GM12865 (cell line): ENCODE data around the gene ADGRV1.
"Not testable (repeated sequence)": the region's sequence is repeated elsewhere in the genome, so short reads cannot be mapped to it uniquely, and the experiment has no call there.

Experiments used
- DNase-seq: peaks from one replicate; pipeline ENCODE4 v3.0.0; 2010; ENCODE audit warnings: low read depth
- H3K4me3 ChIP-seq: 2 replicates; pipeline ENCODE4 v1.5.1; 2011; ENCODE audit warnings: mild to moderate bottlenecking, low read depth, low read length, control low read depth
- TF ChIP-seq, protein P1 (sequence below): IDR thresholded peaks from 2 replicates; pipeline ENCODE4 v1.5.1; 2011; ENCODE audit warnings: low read length, control low read depth, low read depth, inconsistent platforms; ENCODE audit not compliant: insufficient read depth; ENCODE audit errors: missing control alignments

ADGRV1 gene

DNA sequence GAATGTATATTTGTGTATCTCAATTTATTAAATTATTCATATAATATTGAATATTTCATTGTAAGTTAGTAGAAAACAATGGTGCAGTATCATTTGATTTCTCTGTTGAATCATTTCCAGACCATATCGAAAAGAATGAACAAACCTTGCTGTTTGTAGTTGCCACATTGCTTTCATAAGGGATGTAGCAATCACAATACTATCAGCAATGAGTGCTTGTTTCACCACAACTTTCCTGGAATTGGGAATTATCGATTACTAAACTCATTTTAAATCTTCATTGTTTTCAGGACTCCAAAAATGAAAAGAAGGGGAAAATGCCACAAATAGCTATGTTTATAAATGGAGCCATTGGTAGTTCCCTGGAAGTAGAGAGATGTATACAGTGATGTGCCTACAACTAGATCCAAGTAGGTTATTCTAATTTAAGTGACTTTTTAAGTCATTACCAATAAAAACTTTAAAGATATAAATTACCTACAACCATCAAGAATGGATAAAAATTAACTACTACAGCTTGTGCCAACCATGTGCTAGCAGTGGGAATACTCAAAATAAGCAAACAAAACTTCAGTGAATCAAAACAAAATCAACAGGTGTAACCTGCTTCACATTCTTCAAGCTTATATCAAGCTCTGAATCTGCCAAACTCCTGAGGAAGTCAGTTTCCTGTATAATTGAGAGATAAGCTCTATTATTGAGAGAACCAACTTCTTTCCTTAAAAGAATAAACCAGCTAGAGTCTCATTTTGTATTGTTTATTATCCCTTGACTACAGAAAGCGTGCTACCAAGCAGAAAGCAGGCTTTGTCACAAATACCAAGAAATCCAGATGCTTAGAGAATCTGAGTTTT, 358.6 kb downstream of the ADGRV1 start:
- TF ChIP-seq, protein P1, sequence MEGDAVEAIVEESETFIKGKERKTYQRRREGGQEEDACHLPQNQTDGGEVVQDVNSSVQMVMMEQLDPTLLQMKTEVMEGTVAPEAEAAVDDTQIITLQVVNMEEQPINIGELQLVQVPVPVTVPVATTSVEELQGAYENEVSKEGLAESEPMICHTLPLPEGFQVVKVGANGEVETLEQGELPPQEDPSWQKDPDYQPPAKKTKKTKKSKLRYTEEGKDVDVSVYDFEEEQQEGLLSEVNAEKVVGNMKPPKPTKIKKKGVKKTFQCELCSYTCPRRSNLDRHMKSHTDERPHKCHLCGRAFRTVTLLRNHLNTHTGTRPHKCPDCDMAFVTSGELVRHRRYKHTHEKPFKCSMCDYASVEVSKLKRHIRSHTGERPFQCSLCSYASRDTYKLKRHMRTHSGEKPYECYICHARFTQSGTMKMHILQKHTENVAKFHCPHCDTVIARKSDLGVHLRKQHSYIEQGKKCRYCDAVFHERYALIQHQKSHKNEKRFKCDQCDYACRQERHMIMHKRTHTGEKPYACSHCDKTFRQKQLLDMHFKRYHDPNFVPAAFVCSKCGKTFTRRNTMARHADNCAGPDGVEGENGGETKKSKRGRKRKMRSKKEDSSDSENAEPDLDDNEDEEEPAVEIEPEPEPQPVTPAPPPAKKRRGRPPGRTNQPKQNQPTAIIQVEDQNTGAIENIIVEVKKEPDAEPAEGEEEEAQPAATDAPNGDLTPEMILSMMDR = no peak
- DNase-seq = no peak

GRCh38 chr5:90917928-90918668, 359.5 kb downstream of the ADGRV1 start:
- H3K4me3 ChIP-seq = no peak overlapping the region
- TF ChIP-seq, protein P1 = no peak
- DNase-seq = no peak

More for the DNA sequence above, 358.6 kb downstream of the ADGRV1 start:
- H3K4me3 ChIP-seq = no peak overlapping the region

DNA sequence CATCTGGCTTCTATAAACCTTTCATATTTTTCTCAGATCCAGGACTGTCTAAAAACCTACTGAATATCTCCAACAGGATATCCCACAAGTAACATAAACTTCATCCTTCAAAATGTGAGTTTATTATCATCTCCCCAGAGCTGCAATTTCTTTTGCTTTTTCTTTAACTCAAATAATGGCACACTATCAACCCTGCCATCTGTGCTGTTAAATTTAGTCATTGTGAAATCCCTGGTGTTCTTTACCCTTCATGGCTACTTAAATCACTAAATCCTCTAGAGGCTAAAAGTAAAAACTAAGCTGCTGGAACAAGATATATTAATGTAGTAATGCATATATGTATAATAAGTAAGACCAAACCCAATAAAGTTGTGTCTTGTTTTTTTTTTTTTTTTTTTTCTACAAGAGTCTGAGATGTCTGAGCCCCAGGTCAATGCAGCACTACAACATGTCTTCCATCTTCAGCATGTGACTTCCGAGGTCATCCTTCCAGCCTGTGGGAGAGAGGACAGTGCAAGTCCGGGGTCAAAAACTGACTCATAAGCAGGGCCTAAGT, 362.9 kb downstream of the ADGRV1 start:
- no peak for DNase-seq
- H3K4me3 ChIP-seq = no peak overlapping the region
- TF ChIP-seq, protein P1 = no peak

- DNase-seq, H3K4me3 ChIP-seq: not testable (repeated sequence)
Observed at GRCh38 chr5:90924222-90924621, 365.6 kb downstream of the ADGRV1 start.

- DNase-seq, H3K4me3 ChIP-seq: not testable (repeated sequence)
Observed at GRCh38 chr5:90929013-90929839, 370.6 kb downstream of the ADGRV1 start.

DNA sequence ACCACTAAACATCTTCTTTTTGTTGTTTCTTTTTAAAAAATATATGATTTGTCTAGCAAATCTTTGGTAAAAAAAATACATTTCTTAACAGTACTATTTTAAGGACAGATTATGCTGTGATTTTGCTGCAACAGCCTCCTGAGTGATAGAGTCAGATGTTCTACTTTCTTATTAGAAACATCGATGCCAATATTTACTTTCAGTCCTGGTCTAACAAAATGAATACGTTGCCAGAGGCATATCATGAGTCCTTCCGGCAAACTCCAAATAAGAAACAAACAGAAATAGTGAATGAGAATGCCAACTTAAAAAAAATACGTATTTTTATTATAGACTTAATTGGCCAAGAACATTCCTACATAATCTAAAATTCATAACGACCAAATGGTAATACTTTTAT, 371.5 kb downstream of the ADGRV1 start:
- TF ChIP-seq, protein P1 = no peak
- DNase-seq = no peak
- H3K4me3 ChIP-seq = no peak overlapping the region

GRCh38 chr5:90930756-90931431, 372.3 kb downstream of the ADGRV1 start:
- TF ChIP-seq, protein P1 = no peak

More at GRCh38 chr5:90930756-90931431, 372.3 kb downstream of the ADGRV1 start:
- DNase-seq = no peak
- H3K4me3 ChIP-seq = no peak overlapping the region
